HAP-1 (cell line): ENCODE data around the gene RBM19.

ENCODE experiments used
- DNase-seq, 2 experiments: peaks; one replicate each; pipeline ENCODE4 v3.0.0-alpha.2; 2016 to 2020; ENCODE audit warnings: low spot score in 2 of 2
- H3K27me3 ChIP-seq: fragments of 250-450 bp; sonication (Bioruptor Pico); 2 replicates; pipeline ENCODE4 v1.5.1; 2020; ENCODE audit warnings: low read depth, mild to moderate bottlenecking, moderate library complexity
- H3K36me3 ChIP-seq: fragments of 250-450 bp; sonication (Bioruptor Pico); replicated peaks from 2 replicates; pipeline ENCODE4 v1.5.1; 2020; ENCODE audit warnings: mild to moderate bottlenecking
- H3K4me1 ChIP-seq: fragments of 250-450 bp; sonication (Bioruptor Pico); 2 replicates; pipeline ENCODE4 v1.5.1; 2020; ENCODE audit warnings: mild to moderate bottlenecking
- H3K4me3 ChIP-seq: fragments of 250-450 bp; sonication (Bioruptor Pico); 2 replicates; pipeline ENCODE4 v1.5.1; 2020; ENCODE audit warnings: mild to moderate bottlenecking, moderate library complexity
- H3K9me3 ChIP-seq: fragments of 250-450 bp; sonication (Bioruptor Pico); 2 replicates; pipeline ENCODE4 v1.5.1; 2020; ENCODE audit warnings: mild to moderate bottlenecking, moderate library complexity
- in situ Hi-C: fragments of 300-500 bp; cut with MboI; formaldehyde crosslinking; loops from 3 replicates; pipeline ENCODE4 v1.14.3; 2020; ENCODE audit warnings: low sequenced_read_pairs, inconsistent platforms, mixed read lengths

The RBM19 gene

GRCh38 chr12:113845900-113846674 is 120.0 kb downstream of the RBM19 start:
- Histone ChIP-seq H3K27me3 (no peaks in the 10 kb centered on the region), H3K4me1 (no peaks in the 10 kb centered on the region), H3K9me3 (no peaks in the 10 kb centered on the region), H3K4me3 (no peak overlapping the region), H3K36me3 (no peaks in the 10 kb centered on the region; the same call in 1 of the 2 replicates)
- DNase-seq = no peak
- in situ Hi-C loops = no loop called here

- H3K9me3 ChIP-seq = no peaks in the 10 kb centered on the region
- no peak for DNase-seq
- H3K4me3 ChIP-seq = no peak overlapping the region
- H3K27me3 ChIP-seq = no peaks in the 10 kb centered on the region
- in situ Hi-C loops = no loop called here
- H3K36me3 ChIP-seq = no peaks in the 10 kb centered on the region; the same call in 1 of the 2 replicates
- no peaks in the 10 kb centered on the region for H3K4me1 ChIP-seq
Observed at GRCh38 chr12:113844495-113845210, 121.5 kb downstream of the RBM19 start.

- no peaks in the 10 kb centered on the region for H3K9me3 ChIP-seq
- in situ Hi-C loops = no loop called here
- no peak overlapping the region for H3K4me3 ChIP-seq
- H3K4me1 ChIP-seq = no peaks in the 10 kb centered on the region
- no peaks in the 10 kb centered on the region; the same call in 1 of the 2 replicates for H3K36me3 ChIP-seq
- no peaks in the 10 kb centered on the region for H3K27me3 ChIP-seq
- no peak for DNase-seq
Observed at GRCh38 chr12:113842699-113843098, 123.4 kb downstream of the RBM19 start.

- H3K9me3 ChIP-seq = no peaks in the 10 kb centered on the region
- no peaks in the 10 kb centered on the region for H3K27me3 ChIP-seq
- DNase-seq = no peak
- no peaks in the 10 kb centered on the region; the same call in 1 of the 2 replicates for H3K36me3 ChIP-seq
- H3K4me3 ChIP-seq = no peak overlapping the region
- H3K4me1 ChIP-seq = no peaks in the 10 kb centered on the region
- in situ Hi-C loops = no loop called here
Observed at GRCh38 chr12:113841786-113842185, 124.3 kb downstream of the RBM19 start.

- in situ Hi-C loops = no loop called here
- no peak for DNase-seq
- Histone ChIP-seq H3K4me1 (peaks cover 3% of the 10 kb centered on the region), H3K27me3 (no peaks in the 10 kb centered on the region), H3K4me3 (no peak overlapping the region), H3K9me3 (no peaks in the 10 kb centered on the region), H3K36me3 (no peaks in the 10 kb centered on the region; the same call in 1 of the 2 replicates)
Observed at GRCh38 chr12:113840401-113841042, 125.6 kb downstream of the RBM19 start.

GRCh38 chr12:113838896-113839295 is 127.2 kb downstream of the RBM19 start:
- in situ Hi-C loops = no loop called here
- Histone ChIP-seq H3K4me3 (no peak overlapping the region), H3K9me3 (no peaks in the 10 kb centered on the region), H3K27me3 (no peaks in the 10 kb centered on the region), H3K36me3 (no peaks in the 10 kb centered on the region; the same call in 1 of the 2 replicates), H3K4me1 (peaks cover 3% of the 10 kb centered on the region)
- no peak for DNase-seq

- Histone ChIP-seq H3K9me3 (no peaks in the 10 kb centered on the region), H3K4me1 (peaks cover 3% of the 10 kb centered on the region), H3K27me3 (no peaks in the 10 kb centered on the region), H3K4me3 (no peak overlapping the region), H3K36me3 (no peaks in the 10 kb centered on the region)
- in situ Hi-C loops = no loop called here
- no peak for DNase-seq
Observed at GRCh38 chr12:113837528-113838296, 128.4 kb downstream of the RBM19 start.

- no peak for DNase-seq
- peaks cover 3% of the 10 kb centered on the region for H3K4me1 ChIP-seq
- no peaks in the 10 kb centered on the region for H3K27me3 ChIP-seq
- no peaks in the 10 kb centered on the region for H3K9me3 ChIP-seq
- H3K4me3 ChIP-seq = no peak overlapping the region
- in situ Hi-C loops = no loop called here
- no peaks in the 10 kb centered on the region for H3K36me3 ChIP-seq
Observed at GRCh38 chr12:113837084-113837483, 129.0 kb downstream of the RBM19 start.

GRCh38 chr12:113835896-113836295 is 130.2 kb downstream of the RBM19 start:
- in situ Hi-C loops = no loop called here
- Histone ChIP-seq H3K9me3 (no peaks in the 10 kb centered on the region), H3K4me3 (no peak overlapping the region), H3K27me3 (no peaks in the 10 kb centered on the region), H3K36me3 (no peaks in the 10 kb centered on the region), H3K4me1 (peaks cover 3% of the 10 kb centered on the region)
- no peak for DNase-seq

- no peaks in the 10 kb centered on the region for H3K9me3 ChIP-seq
- H3K27me3 ChIP-seq = no peaks in the 10 kb centered on the region
- no peak for DNase-seq
- no peak overlapping the region for H3K4me3 ChIP-seq
- no peaks in the 10 kb centered on the region for H3K36me3 ChIP-seq
- H3K4me1 ChIP-seq = peaks cover 3% of the 10 kb centered on the region
- in situ Hi-C loops = no loop called here
Observed at GRCh38 chr12:113835433-113835832, 130.7 kb downstream of the RBM19 start.

GRCh38 chr12:113833422-113833821 is 132.7 kb downstream of the RBM19 start:
- no peaks in the 10 kb centered on the region for H3K36me3 ChIP-seq
- DNase-seq = no peak
- peaks cover 3% of the 10 kb centered on the region for H3K4me1 ChIP-seq
- no peak overlapping the region for H3K4me3 ChIP-seq
- no peaks in the 10 kb centered on the region for H3K9me3 ChIP-seq
- in situ Hi-C loops = no loop called here
- H3K27me3 ChIP-seq = no peaks in the 10 kb centered on the region

- Histone ChIP-seq H3K4me1 (peaks cover 2% of the 10 kb centered on the region), H3K36me3 (no peaks in the 10 kb centered on the region), H3K27me3 (no peaks in the 10 kb centered on the region), H3K4me3 (no peak overlapping the region), H3K9me3 (no peaks in the 10 kb centered on the region)
- in situ Hi-C loops = no loop called here
- DNase-seq = no peak
Observed at GRCh38 chr12:113831476-113831875, 134.6 kb downstream of the RBM19 start.

- in situ Hi-C loops = no loop called here
- no peak for DNase-seq
- Histone ChIP-seq H3K36me3 (no peaks in the 10 kb centered on the region), H3K4me1 (no peaks in the 10 kb centered on the region), H3K27me3 (no peaks in the 10 kb centered on the region), H3K9me3 (no peaks in the 10 kb centered on the region), H3K4me3 (no peak overlapping the region)
Observed at GRCh38 chr12:113831016-113831415, 135.1 kb downstream of the RBM19 start.
